K562 (cell line): Measurements from ENCODE around the gene LY6G6C. TPM values are rescaled to one million over a fixed set of nuclear protein-coding genes. Genes with fewer than 3 reads are reported as not detected.
A peak's percentile ranks its signal among the peaks of the same experiment; 100 is the strongest.

Experiments used
- ADNP ChIP-seq: fragments of 200-800 bp; sonication (Bioruptor generic); IDR thresholded peaks from 2 replicates; pipeline ENCODE4 v1.6.1; 2016; ENCODE audit warnings: missing genetic modification characterization, missing compliant biosample characterization
- CCAR2 ChIP-seq: fragments of 200-400 bp; formaldehyde crosslinking; IDR thresholded peaks from 2 replicates; pipeline ENCODE4 v1.6.1; 2017; ENCODE audit warnings: mild to moderate bottlenecking, low read depth, low read length
- CHD4 ChIP-seq: fragments of 200-600 bp; sonication (generic); IDR thresholded peaks from 3 replicates; pipeline ENCODE4 v1.6.1; 2012; ENCODE audit warnings: low read depth, mild to moderate bottlenecking, mixed read lengths, low read length, inconsistent platforms; ENCODE audit not compliant: insufficient read depth, insufficient replicate concordance, poor library complexity, severe bottlenecking
- DMBX1 ChIP-seq: fragments of 250-450 bp; sonication (Bioruptor Pico); IDR thresholded peaks from 2 replicates; pipeline ENCODE4 v1.8.0; 2022; ENCODE audit warnings: inconsistent platforms, mild to moderate bottlenecking, moderate library complexity, borderline replicate concordance
- ESRRA ChIP-seq: fragments of 450-650 bp; IDR thresholded peaks from 2 replicates; pipeline ENCODE4 v1.6.1; 2014; ENCODE audit warnings: low read depth, mild to moderate bottlenecking, moderate library complexity, borderline replicate concordance
- FIP1L1 ChIP-seq: fragments of 200-400 bp; formaldehyde crosslinking; IDR thresholded peaks from 2 replicates; pipeline ENCODE4 v1.6.1; 2018; ENCODE audit warnings: mild to moderate bottlenecking, low read depth, low read length; ENCODE audit not compliant: poor library complexity, severe bottlenecking
- KLF1 ChIP-seq: fragments of 450-650 bp; IDR thresholded peaks from 2 replicates; pipeline ENCODE4 v1.6.1; 2016; ENCODE audit warnings: missing genetic modification characterization, missing compliant biosample characterization
- NUFIP1 ChIP-seq: fragments of 450-650 bp; IDR thresholded peaks from 2 replicates; pipeline ENCODE4 v1.6.1; 2018; ENCODE audit not compliant: partially characterized antibody
- OTX1 ChIP-seq: fragments of 450-650 bp; formaldehyde crosslinking; IDR thresholded peaks from 2 replicates; pipeline ENCODE4 v1.4.0; 2022; ENCODE audit warnings: mild to moderate bottlenecking
- PHB ChIP-seq: fragments of 250-450 bp; sonication (Bioruptor Pico); IDR thresholded peaks from 2 replicates; pipeline ENCODE4 v1.5.0; 2021
- RBM34 ChIP-seq: fragments of 200-400 bp; formaldehyde crosslinking; IDR thresholded peaks from 2 replicates; pipeline ENCODE4 v1.6.1; 2018; ENCODE audit warnings: low read length, borderline replicate concordance; ENCODE audit not compliant: insufficient read depth
- SIN3A ChIP-seq, 2 experiments: fragments of 150-350 bp in 1 of 2; IDR thresholded peaks; 2 replicates each; pipeline ENCODE4 v1.6.1; 2011 to 2016; ENCODE audit warnings: borderline replicate concordance in 2 of 2, low read depth in 2 of 2, low read length in 2 of 2, mild to moderate bottlenecking in 2 of 2, moderate library complexity in 2 of 2; ENCODE audit not compliant: control insufficient read depth in 1 of 2
- TAF9B ChIP-seq: fragments of 450-650 bp; IDR thresholded peaks from 2 replicates; pipeline ENCODE4 v1.6.1; 2018; ENCODE audit warnings: mild to moderate bottlenecking; ENCODE audit not compliant: partially characterized antibody
- TBP ChIP-seq: optimal IDR thresholded peaks from 2 replicates; pipeline ENCODE3; 2011; ENCODE audit warnings: low read depth, low read length, improper control_type of control experiment
- TEAD4 ChIP-seq, 2 experiments: sonication (generic) in 1 of 2; formaldehyde crosslinking in 1 of 2; IDR thresholded peaks; 2 replicates each; pipeline versions ENCODE4 v1.6.1 to v1.8.0; 2012 to 2022; ENCODE audit warnings: borderline replicate concordance in 1 of 2, inconsistent platforms in 1 of 2, low read length in 1 of 2, mild to moderate bottlenecking in 1 of 2, missing genetic modification reagents in 1 of 2
- THRAP3 ChIP-seq: fragments of 450-650 bp; IDR thresholded peaks from 2 replicates; pipeline ENCODE4 v1.6.1; 2016; ENCODE audit warnings: mild to moderate bottlenecking, inconsistent platforms, borderline replicate concordance
- ZNF239 ChIP-seq: fragments of 250-450 bp; sonication (Bioruptor Pico); IDR thresholded peaks from 2 replicates; pipeline ENCODE4 v1.4.0; 2020; ENCODE audit warnings: mild to moderate bottlenecking
- ZNF3 ChIP-seq: fragments of 250-450 bp; sonication (Bioruptor Pico); IDR thresholded peaks from 2 replicates; pipeline ENCODE4 v1.5.0; 2021; ENCODE audit warnings: mild to moderate bottlenecking, moderate library complexity
- ZNF785 ChIP-seq: fragments of 250-450 bp; sonication (Bioruptor Pico); IDR thresholded peaks from 2 replicates; pipeline ENCODE4 v1.4.0; 2020; ENCODE audit warnings: mild to moderate bottlenecking
- polyA plus RNA-seq, 8 experiments: library from polyadenylated mRNA; depleted of rRNA in 4 of 8; stranded (reverse) in 5 of 8; unstranded in 3 of 8; fragments of >200 nt; fragmentation: Nextera tagmentation in 2 of 8; fragmentation: Illumina TruSeq in 1 of 8; extraction: Ambion mirVana in 2 of 8; extraction: Trizol in 1 of 8; gene quantifications; 2 replicates each; pipeline versions ENCODE4 v1.2.1 to v1.2.3, GENCODE V29; 2011 to 2014; ENCODE audit warnings: inconsistent platforms in 1 of 8, missing spikeins in 1 of 8
- total RNA-seq, 7 experiments: library from RNA; depleted of rRNA in 6 of 7; stranded (reverse); fragments of >200 nt in 6 of 7; fragmentation: Illumina TruSeq in 2 of 7; extraction: Trizol in 2 of 7; gene quantifications; 2 replicates each; pipeline versions ENCODE4 v1.2.1 to v1.2.3, GENCODE V29; 2011 to 2021; ENCODE audit warnings: low replicate concordance in 1 of 7
- TF ChIP-seq, protein P1 (sequence below): fragments of 450-650 bp; IDR thresholded peaks from 2 replicates; pipeline ENCODE4 v1.7.1; 2018; ENCODE audit warnings: mild to moderate bottlenecking, low read depth; ENCODE audit not compliant: partially characterized antibody
- TF ChIP-seq, protein P2 (sequence below): fragments of 150-350 bp; conservative IDR thresholded peaks from 2 replicates; pipeline ENCODE4 v1.6.1; 2014; ENCODE audit warnings: low read length

Gene LY6G6C
- total and polyA plus RNA-seq, 9 of the 15 experiments (the other 6 are each of a cell fraction or from before 2014, with no cell fraction given) = 0.06 to 0.20 TPM; not detected in 7

DNA sequence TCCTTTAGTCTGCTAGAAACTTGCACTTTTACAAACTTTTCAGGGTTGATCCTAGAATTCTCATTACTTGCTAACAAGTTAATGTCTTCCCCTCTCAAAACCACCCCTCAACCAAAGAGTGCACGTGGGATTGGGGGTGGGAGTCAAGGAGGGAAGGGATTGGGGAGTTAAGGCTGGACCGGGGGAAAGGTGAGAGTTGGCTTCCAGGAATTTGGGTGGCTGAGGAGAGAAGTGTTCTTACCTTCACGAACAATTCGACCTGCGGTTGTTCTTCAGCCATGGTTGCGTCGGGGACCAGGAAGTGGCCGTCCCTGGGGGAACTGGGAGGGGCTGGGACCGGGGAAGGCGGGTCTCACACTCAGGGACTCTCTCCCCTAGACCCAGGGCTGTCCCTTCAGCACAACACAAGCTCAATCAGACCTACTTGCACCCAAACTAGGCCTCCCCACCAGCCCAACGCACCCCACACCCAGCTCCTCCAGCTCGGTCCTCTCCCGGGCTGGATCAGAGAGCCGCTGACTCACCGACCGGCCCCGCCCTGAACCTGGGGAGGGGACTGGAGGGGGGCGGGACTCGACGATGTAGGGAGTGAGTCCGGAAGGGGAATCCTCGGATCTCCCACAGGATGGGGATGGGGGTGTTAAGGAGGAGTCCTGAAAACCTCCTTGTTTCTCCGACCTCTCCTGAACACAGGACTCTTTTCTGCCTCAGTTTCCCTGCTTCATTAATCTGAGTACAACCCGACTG is 14.6 kb upstream of the LY6G6C start, which contains the start of gene CLIC1 (continued):
- no peak for TF ChIP-seq ZNF785 (CRISPR knock-in tag)
- TF ChIP-seq, protein P1, sequence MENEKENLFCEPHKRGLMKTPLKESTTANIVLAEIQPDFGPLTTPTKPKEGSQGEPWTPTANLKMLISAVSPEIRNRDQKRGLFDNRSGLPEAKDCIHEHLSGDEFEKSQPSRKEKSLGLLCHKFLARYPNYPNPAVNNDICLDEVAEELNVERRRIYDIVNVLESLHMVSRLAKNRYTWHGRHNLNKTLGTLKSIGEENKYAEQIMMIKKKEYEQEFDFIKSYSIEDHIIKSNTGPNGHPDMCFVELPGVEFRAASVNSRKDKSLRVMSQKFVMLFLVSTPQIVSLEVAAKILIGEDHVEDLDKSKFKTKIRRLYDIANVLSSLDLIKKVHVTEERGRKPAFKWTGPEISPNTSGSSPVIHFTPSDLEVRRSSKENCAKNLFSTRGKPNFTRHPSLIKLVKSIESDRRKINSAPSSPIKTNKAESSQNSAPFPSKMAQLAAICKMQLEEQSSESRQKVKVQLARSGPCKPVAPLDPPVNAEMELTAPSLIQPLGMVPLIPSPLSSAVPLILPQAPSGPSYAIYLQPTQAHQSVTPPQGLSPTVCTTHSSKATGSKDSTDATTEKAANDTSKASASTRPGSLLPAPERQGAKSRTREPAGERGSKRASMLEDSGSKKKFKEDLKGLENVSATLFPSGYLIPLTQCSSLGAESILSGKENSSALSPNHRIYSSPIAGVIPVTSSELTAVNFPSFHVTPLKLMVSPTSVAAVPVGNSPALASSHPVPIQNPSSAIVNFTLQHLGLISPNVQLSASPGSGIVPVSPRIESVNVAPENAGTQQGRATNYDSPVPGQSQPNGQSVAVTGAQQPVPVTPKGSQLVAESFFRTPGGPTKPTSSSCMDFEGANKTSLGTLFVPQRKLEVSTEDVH = no peak
- peak; percentile 97 for TF ChIP-seq OTX1 (CRISPR knock-in tag)
- no peak for TF ChIP-seq RBM34
- no peak for TF ChIP-seq THRAP3
- TF ChIP-seq TEAD4 (IDR thresholded peaks at IDR 0.05; ENCODE audit: low read length) = peak; percentile 32
- TF ChIP-seq TEAD4 (CRISPR knock-in tag; IDR thresholded peaks at IDR 0.05; ENCODE audit: borderline replicate concordance) = no peak
- no peak for TF ChIP-seq FIP1L1
- TF ChIP-seq ZNF3 (CRISPR knock-in tag) = no peak; the same call in 1 of the 2 replicates
- no peak for TF ChIP-seq TAF9B
- TF ChIP-seq CHD4 = no peak
- 0 out of 2 replicates have a peak, but pooled peaks have one; percentile 19 for TF ChIP-seq DMBX1 (CRISPR knock-in tag)
- TF ChIP-seq SIN3A (IDR thresholded peaks at IDR 0.05; ENCODE audit: borderline replicate concordance in 2 of 2, control insufficient read depth in 1 of 2, low read depth in 2 of 2, low read length in 2 of 2) = peak in 1 of 2 experiments; percentile 85; a peak in 2 of 4 replicates
- no peak for TF ChIP-seq CCAR2
- TF ChIP-seq ZNF239 (CRISPR knock-in tag) = no peak
- TF ChIP-seq, protein P2, sequence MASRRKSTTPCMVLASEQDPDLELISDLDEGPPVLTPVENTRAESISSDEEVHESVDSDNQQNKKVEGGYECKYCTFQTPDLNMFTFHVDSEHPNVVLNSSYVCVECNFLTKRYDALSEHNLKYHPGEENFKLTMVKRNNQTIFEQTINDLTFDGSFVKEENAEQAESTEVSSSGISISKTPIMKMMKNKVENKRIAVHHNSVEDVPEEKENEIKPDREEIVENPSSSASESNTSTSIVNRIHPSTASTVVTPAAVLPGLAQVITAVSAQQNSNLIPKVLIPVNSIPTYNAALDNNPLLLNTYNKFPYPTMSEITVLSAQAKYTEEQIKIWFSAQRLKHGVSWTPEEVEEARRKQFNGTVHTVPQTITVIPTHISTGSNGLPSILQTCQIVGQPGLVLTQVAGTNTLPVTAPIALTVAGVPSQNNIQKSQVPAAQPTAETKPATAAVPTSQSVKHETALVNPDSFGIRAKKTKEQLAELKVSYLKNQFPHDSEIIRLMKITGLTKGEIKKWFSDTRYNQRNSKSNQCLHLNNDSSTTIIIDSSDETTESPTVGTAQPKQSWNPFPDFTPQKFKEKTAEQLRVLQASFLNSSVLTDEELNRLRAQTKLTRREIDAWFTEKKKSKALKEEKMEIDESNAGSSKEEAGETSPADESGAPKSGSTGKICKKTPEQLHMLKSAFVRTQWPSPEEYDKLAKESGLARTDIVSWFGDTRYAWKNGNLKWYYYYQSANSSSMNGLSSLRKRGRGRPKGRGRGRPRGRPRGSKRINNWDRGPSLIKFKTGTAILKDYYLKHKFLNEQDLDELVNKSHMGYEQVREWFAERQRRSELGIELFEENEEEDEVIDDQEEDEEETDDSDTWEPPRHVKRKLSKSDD = peak; percentile 40; the same call in 1 of the 2 replicates
- peak; percentile 95; the same call in 1 of the 2 replicates for TF ChIP-seq PHB
- TF ChIP-seq ADNP (tag) = no peak
- no peak for TF ChIP-seq NUFIP1
- no peak for TF ChIP-seq TBP
- no peak for TF ChIP-seq ESRRA
- peak; percentile 69; the same call in 1 of the 2 replicates for TF ChIP-seq KLF1
